HUDEP-2 (cell line): Measurements from ENCODE around the gene AIPL1.

Experiments used
- DNase-seq, 76 experiments: peaks; one replicate each; lab custom pipeline; 2025; ENCODE audit not compliant: unreplicated experiment in 76 of 76; lab: John Stamatoyannopoulos, UW

Gene AIPL1

GRCh38 chr17:6377906-6378305 lies 57.0 kb downstream of the AIPL1 start:
- no peak for DNase-seq

GRCh38 chr17:6376931-6377361 lies 58.0 kb downstream of the AIPL1 start:
- no peak for DNase-seq

GRCh38 chr17:6374761-6375312 lies 60.1 kb downstream of the AIPL1 start:
- no peak for DNase-seq

- no peak for DNase-seq
These were observed 60.6 kb downstream of the AIPL1 start for GRCh38 chr17:6374271-6374691.
